DOHH2 (cell line): ENCODE results near the gene NCBP2.

Source experiments
- H3F3A ChIP-seq: fragments of 200-600 bp; sonication (generic), shearing (Covaris generic); 2 replicates; pipeline ENCODE4 v1.6.0; 2016; ENCODE audit warnings: antibody characterized with exemption, mild to moderate bottlenecking; ENCODE audit not compliant: control insufficient read depth, insufficient read depth
- H3K27ac ChIP-seq: fragments of 200-600 bp; sonication (generic); 2 replicates; pipeline ENCODE4 v1.5.1; 2014; ENCODE audit warnings: low read depth, mild to moderate bottlenecking, low read length, moderate library complexity
- H3K27me3 ChIP-seq: fragments of 200-600 bp; sonication (generic); 2 replicates; pipeline ENCODE4 v1.6.1; 2014; ENCODE audit warnings: mild to moderate bottlenecking, low read length, mixed read lengths; ENCODE audit not compliant: control insufficient read depth
- H3K36me3 ChIP-seq: fragments of 200-600 bp; sonication (generic); 2 replicates; pipeline ENCODE4 v1.6.1; 2014; ENCODE audit warnings: mild to moderate bottlenecking, low read length, moderate library complexity, mixed read lengths; ENCODE audit not compliant: control insufficient read depth
- H3K4me1 ChIP-seq: fragments of 200-600 bp; sonication (generic); 2 replicates; pipeline ENCODE4 v1.6.1; 2014; ENCODE audit warnings: mild to moderate bottlenecking, low read length, mixed read lengths; ENCODE audit not compliant: control insufficient read depth
- H3K4me2 ChIP-seq: fragments of 200-600 bp; sonication (generic); 2 replicates; pipeline ENCODE4 v1.6.0; 2014; ENCODE audit warnings: mild to moderate bottlenecking, low read length, moderate library complexity
- H3K4me3 ChIP-seq: fragments of 200-600 bp; sonication (generic); 2 replicates; pipeline ENCODE4 v1.5.1; 2014; ENCODE audit warnings: mild to moderate bottlenecking, low read length, mixed read lengths
- H3K79me2 ChIP-seq: fragments of 200-600 bp; sonication (generic); 2 replicates; pipeline ENCODE4 v1.6.1; 2014; ENCODE audit warnings: mild to moderate bottlenecking, low read length, mixed read lengths; ENCODE audit not compliant: control insufficient read depth
- H3K9me2 ChIP-seq: fragments of 200-600 bp; sonication (generic); replicated peaks from 2 replicates; pipeline ENCODE4 v1.6.1; 2014; ENCODE audit warnings: mild to moderate bottlenecking, low read length, mixed read lengths; ENCODE audit not compliant: control insufficient read depth
- H3K9me3 ChIP-seq: fragments of 200-600 bp; sonication (generic); 2 replicates; pipeline ENCODE4 v1.6.1; 2014; ENCODE audit warnings: antibody characterized with exemption, low read length, mixed read lengths; ENCODE audit not compliant: control insufficient read depth, insufficient read depth
- H4K20me1 ChIP-seq: fragments of 200-600 bp; sonication (generic); 2 replicates; pipeline ENCODE4 v1.6.0; 2014; ENCODE audit warnings: low read depth, mild to moderate bottlenecking, antibody characterized with exemption, low read length, moderate library complexity; ENCODE audit not compliant: control insufficient read depth, insufficient read depth
- CTCF ChIP-seq: fragments of 200-600 bp; sonication (generic); IDR thresholded peaks from one replicate; pipeline ENCODE4 v1.5.1; 2014; ENCODE audit warnings: antibody characterized with exemption, mild to moderate bottlenecking, low read depth, low read length; ENCODE audit not compliant: poor library complexity, severe bottlenecking
- EZH2phosphoT487 ChIP-seq: fragments of 200-600 bp; sonication (generic); IDR thresholded peaks from 2 replicates; pipeline ENCODE4 v1.6.1; 2017; ENCODE audit warnings: borderline replicate concordance, mild to moderate bottlenecking, antibody characterized with exemption, low read length, moderate library complexity, mixed read lengths

Gene NCBP2

GRCh38 chr3:196974661-196975060 lies 32.3 kb upstream of the NCBP2 start:
- H3K4me1 ChIP-seq: peaks cover 4% of the 10 kb centered on the region
- H3K27ac ChIP-seq: no peak overlapping the region
- no peaks in the 10 kb centered on the region for H3K36me3 ChIP-seq
- no peaks in the 10 kb centered on the region for H3K9me2 ChIP-seq
- no peaks in the 10 kb centered on the region for H4K20me1 ChIP-seq
- no peaks in the 10 kb centered on the region for H3K79me2 ChIP-seq
- TF ChIP-seq CTCF: no peak
- peaks cover 14% of the 10 kb centered on the region for H3K27me3 ChIP-seq
- H3K4me3 ChIP-seq: no peak overlapping the region
- H3K4me2 ChIP-seq: no peak overlapping the region
- H3F3A ChIP-seq: no peaks in the 10 kb centered on the region
- no peaks in the 10 kb centered on the region for H3K9me3 ChIP-seq

- Histone ChIP-seq H3K4me2 (no peak overlapping the region), H3K36me3 (no peaks in the 10 kb centered on the region), H3K4me3 (no peak overlapping the region), H3K27ac (no peak overlapping the region), H3K27me3 (peaks cover 23% of the 10 kb centered on the region), H3K79me2 (no peaks in the 10 kb centered on the region), H3F3A (no peaks in the 10 kb centered on the region), H3K9me3 (no peaks in the 10 kb centered on the region), H3K4me1 (peaks cover 9% of the 10 kb centered on the region), H4K20me1 (no peaks in the 10 kb centered on the region), H3K9me2 (no peaks in the 10 kb centered on the region)
- TF ChIP-seq CTCF (no peak), EZH2phosphoT487 (no peak)
These were observed 28.9 kb upstream of the NCBP2 start for GRCh38 chr3:196971094-196971698.

- Histone ChIP-seq H3K9me3 (no peaks in the 10 kb centered on the region), H3K4me2 (no peak overlapping the region), H3K79me2 (no peaks in the 10 kb centered on the region), H3K4me3 (no peak overlapping the region), H3K36me3 (no peaks in the 10 kb centered on the region), H3K27ac (no peak overlapping the region), H4K20me1 (no peaks in the 10 kb centered on the region), H3K9me2 (no peaks in the 10 kb centered on the region), H3K4me1 (peaks cover 9% of the 10 kb centered on the region), H3F3A (no peaks in the 10 kb centered on the region), H3K27me3 (peaks cover 23% of the 10 kb centered on the region)
- TF ChIP-seq EZH2phosphoT487 (no peak), CTCF (no peak)
These were observed 28.3 kb upstream of the NCBP2 start for GRCh38 chr3:196970547-196971093.
